ENCODE results near the gene TACSTD2.
"Not testable (repeated sequence)": the region's sequence is repeated elsewhere in the genome, so short reads cannot be mapped to it uniquely, and the experiment has no call there.

The TACSTD2 gene

DNA sequence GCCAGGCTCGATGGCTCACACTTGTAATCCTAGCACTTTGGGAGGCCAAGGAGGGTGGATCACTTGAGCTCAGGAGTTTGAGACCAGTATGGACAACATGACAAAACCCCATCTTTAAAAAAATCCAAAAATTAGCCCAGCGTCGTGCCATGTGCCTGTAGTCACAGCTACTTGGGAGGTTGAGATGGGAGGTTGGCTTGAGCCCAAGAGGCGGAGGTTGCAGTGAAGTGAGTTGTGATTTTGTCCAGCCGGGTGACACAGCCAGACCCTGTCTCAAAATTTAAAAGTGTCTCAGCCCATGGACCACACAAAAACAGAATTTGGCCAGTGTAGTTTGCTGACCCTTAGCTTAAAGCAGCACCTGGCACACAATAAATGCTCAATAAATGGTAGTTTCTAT is 11.3 kb upstream of the TACSTD2 start:
- DNase-seq (ENCODE audit: low read depth in 2 of 3, low spot score in 1 of 3) = no peak

DNA sequence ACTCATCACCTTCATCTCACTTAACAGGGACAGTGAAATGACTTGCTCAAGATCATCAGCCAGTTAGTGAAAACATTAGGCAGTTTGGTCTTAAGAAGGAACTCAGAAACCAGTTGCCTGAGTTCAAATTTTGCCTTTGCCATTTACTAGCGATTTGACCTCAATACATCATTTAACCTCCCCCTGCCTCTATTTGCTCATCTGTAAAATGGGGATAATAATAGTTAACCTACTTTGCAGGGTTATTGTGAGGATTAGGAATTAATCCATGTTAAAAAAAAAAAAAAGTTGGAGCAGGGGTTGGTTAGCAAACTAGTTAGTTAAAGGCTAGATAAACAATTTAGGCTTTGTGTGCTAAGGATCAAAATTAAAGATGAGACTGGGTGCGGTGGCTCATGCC is 10.6 kb upstream of the TACSTD2 start:
- DNase-seq (ENCODE audit: low read depth in 2 of 3, low spot score in 1 of 3) = no peak

DNA sequence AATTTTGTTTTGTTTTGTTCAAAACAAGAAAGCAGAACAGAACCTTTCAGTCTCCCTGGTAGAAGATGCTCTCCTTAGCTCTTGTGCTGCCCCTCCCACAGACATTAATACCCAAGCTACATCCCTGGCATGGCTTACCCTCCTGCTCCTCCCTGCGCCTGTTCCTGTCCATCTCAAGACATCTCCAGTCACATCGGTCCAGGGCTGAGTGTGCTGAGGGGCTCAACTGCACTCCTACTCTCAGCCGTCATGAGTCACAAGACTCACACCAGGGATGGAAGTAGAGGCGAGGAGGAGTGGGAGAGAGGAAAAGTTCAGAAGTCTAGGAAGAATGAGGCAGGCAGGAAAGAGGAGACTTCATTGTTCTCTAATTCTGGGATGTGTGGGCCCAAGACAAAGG is 9.2 kb upstream of the TACSTD2 start:
- no peak for DNase-seq (ENCODE audit: low read depth in 2 of 3, low spot score in 1 of 3)

DNA sequence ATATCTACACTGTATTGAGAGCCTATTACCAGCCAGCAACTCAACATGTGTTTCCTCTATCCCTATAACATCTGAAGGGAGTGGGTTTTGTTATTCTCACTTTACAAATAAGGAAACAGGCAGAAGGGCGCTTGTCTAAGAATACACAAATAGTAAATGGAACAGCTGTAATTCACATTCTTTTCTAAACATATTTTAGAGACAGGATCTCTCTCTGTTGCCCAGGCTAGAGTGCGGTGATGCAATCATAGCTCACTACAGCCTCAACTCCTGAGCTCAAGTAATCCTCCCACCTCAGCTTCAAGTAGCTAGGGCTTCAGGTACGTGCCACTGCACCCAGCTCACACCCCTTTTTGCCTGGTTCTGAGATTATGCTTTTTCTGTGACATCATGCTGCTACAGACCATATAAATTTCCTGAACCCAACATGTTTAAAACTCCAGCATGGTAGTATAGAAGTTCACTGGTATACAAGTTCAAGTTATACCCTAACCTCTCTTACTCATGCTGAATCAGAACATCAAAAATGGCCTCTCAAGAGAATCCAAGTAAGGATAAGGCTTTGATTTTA is 8.6 kb upstream of the TACSTD2 start:
- DNase-seq (ENCODE audit: low read depth in 2 of 3, low spot score in 1 of 3) = no peak

DNA sequence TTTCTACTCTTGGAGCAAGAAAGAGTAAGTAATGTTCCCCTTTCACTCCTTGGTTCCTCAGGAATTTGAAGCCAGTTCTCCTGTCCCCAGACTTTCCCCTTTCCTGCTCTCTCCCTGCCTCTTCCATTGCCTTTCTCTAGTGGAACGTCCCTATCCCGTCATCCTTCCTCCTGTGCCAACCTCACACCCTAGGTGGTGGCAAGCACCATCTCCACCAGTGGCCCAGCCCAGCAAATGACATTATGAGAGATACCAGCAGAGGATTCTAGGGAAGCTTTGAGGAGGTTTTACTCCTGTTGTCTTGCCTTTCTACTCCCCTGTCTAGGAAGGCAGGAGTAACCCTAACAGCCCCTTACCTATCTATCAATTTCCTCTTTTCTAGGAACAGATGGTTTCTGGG is 8.1 kb upstream of the TACSTD2 start:
- no peak for DNase-seq (ENCODE audit: low read depth in 2 of 3, low spot score in 1 of 3)

DNA sequence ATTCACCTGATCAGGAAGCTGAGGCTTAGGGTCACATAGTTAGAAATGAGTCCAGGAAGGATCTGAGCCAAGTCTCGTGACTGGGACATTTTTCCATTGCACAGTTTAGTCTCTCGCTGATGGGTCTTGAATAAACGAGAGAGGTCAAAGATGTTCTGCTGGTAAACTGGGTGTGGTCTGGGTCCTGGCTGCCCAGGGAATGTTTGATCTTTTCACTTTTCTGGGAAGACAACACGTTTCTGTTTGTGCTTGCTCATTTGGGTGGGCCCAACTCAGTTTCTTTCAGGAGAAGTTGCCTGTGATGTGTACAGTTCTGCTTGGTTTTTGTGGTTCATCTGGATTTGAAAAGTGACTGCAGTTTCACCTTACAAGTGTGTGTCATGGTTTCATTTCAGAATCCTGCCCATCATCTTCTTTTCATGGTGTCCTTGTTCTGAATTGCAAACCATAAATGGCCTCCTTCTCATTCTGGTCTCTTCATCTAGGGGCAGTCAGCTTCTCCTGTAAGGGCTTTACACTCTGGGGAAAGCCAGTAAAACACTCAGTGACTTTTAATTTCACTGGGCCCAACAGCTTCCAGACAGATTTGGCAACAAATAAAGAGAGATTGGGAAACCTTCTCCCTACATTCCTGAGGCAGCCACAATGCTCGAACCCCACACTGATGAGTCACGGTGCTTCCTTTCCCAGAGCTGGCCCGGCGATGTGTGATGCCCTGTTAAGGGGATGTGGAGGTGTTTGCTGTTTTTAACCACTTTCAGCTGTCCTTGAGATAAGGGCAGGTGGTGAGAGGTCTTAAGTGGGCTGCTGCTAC is 7.2 kb upstream of the TACSTD2 start:
- DNase-seq (ENCODE audit: low read depth in 2 of 3, low spot score in 1 of 3) = no peak

DNA sequence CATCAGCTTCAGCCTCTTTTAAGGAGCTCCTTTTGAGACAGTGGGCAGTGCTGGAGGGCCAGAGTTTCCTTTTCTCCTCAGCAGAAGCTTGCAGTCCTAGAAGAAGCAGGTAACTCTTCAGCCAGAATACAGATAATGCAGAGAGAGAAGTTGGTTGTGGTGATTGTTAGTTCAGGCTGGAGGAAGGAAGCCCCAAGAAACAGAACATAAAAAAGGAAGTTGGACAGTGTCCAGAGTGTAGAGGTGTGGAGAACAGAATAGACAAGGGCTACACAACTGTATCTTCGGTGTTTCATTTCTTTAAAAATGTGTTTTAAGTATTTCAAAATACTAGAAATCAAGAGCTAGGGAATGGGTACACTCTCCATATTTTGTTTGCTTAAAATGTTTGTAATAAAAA is 6.4 kb upstream of the TACSTD2 start:
- DNase-seq (ENCODE audit: low read depth in 2 of 3, low spot score in 1 of 3) = no peak

DNA sequence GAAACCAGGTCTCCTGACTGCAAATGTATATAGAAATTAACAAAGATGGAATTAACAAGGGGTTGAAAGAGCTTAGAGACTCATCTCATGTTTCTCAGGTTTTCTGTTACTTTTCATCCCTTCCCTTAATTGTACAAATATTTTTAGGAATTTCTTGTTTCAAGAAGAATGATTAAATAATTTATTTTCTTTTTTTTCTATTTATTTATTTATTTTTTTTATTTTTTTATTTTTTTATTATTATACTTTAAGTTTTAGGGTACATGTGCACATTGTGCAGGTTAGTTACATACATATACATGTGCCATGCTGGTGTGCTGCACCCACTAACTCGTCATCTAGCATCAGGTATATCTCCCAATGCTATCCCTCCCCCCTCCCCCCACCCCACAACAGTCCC is 5.1 kb upstream of the TACSTD2 start:
- not testable (repeated sequence) for DNase-seq (ENCODE audit: low read depth in 2 of 3, low spot score in 1 of 3)

DNA sequence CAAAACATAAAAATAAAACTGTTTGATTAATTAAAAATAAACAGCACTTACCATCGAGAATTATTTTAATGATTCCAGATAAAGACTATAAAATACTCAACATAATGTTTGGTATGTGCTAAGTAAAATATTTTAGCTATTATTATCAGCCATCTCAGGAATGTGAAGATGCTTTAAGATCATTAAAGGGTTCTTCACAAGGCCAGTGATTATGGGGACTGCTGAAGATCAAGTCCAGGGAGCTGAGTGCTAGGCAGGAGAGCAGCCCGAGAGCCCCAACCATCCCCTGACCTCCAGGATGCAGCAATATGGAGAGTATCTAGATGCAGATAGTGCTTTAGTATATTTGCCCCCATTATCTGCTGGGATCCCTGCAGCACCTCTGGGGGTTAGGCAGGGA is 4.6 kb upstream of the TACSTD2 start:
- DNase-seq (ENCODE audit: low read depth in 2 of 3, low spot score in 1 of 3) = no peak

DNA sequence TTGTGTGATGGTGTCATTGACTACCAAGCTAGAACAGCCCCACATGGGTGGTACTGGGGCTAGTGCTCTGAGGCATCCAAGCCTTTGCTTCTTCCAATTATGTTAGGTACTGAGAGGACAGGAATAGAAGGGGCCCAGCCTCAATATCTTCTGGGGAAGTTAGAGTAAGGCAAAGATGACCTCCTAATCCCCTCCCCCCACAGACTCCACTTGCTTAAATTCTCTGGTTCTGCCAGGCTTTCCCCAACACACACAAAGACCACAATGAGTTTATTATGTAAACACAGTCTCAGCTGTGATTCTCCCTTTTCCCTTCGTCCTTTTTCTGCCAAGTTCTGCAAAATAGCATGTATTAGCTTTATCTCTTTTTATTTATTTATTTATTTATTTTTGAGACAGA is 3.1 kb upstream of the TACSTD2 start:
- DNase-seq (ENCODE audit: low read depth in 2 of 3, low spot score in 1 of 3) = no peak

DNA sequence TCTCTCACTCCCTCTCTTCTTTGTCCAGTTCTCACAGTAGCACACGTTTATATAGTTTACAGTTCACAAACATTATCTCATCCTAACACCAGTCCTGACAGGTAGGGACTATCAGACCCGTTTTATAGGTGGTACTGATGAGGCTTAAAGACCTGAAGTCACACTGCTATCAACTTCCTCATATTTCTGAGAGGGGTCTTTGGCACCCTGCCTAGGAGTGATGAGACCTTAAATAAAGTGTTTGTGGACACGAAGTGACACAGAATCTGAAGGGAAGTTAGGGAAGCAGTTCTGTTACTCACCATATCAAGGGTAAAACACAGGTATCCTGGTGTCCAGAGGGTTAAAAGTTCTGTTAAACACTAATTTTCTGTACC is 590 bp upstream of the TACSTD2 start:
- no peak for DNase-seq (ENCODE audit: low read depth in 2 of 3, low spot score in 1 of 3)

DNA sequence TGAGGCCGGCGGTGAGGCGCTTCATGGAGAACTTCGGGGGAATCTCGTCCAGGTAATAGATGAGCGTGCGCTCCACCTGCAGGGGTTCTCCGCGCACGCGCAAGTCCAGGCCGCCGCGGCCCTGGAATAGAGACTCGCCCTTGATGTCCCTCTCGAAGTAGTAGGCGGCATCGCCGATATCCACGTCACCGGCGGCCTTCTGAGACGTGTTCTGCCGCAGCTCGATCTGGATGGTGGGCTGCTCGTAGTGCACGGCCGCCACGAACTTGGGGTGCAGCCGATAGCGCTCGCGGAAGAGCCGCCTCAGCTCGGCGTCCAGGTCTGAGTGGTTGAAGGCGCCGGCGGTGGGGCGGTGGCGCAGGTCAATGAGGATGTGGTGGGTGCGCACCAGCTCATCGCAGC is 726 bp downstream of the TACSTD2 start:
- DNase-seq (ENCODE audit: low read depth in 2 of 3, low spot score in 1 of 3) = no peak

DNA sequence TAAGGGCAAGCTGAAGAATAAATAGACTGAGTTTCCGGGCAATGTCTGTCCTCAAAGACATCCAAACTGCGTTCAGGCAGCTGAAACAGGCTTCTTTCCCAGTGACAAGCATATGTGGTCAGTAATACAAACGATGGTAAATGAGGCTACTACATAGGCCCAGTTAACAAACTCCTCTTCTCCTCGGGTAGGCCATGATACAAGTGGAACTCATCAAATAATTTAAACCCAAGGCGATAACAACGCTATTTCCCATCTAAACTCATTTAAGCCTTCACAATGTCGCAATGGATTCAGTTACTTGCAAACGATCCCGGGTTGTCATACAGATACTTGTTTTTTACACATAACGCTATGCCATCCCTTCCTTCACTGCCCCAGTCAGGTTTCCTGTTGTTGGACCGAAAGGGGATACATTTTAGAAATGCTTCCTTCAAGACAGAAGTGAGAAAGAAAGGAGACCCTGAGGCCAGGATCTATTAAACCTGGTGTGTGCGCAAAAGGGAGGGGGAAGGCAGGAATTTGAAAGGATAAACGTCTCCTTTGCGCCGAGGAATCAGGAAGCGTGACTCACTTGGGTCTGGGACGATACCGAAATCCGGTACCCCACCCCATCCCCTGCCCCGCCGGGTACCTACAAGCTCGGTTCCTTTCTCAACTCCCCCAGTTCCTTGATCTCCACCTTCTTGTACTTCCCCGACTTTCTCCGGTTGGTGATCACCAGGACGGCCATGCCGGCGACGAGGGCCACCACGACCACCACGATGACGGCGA is 1.3 kb downstream of the TACSTD2 start:
- DNase-seq (ENCODE audit: low read depth in 2 of 3, low spot score in 1 of 3) = no peak

DNA sequence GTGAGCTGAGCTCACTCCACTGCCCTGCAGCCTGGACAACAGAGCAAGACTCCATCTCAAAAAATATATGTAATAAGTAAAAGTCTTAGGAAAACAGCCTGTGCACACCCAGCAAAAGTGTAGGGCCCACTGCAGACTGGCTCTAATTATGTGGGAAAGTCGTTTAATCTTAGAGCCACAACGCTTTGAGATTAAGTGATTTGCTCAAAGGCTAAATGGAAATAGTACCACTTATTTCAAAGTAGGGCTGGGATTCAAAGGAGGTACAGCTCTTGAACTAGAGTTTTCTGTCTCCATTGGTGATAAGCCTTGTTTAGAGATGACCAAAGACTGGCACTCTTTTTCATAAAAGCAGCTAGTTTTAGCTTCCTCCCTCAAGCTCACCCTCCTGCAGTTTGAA is 2.2 kb downstream of the TACSTD2 start:
- DNase-seq (ENCODE audit: low read depth in 2 of 3, low spot score in 1 of 3) = no peak

DNA sequence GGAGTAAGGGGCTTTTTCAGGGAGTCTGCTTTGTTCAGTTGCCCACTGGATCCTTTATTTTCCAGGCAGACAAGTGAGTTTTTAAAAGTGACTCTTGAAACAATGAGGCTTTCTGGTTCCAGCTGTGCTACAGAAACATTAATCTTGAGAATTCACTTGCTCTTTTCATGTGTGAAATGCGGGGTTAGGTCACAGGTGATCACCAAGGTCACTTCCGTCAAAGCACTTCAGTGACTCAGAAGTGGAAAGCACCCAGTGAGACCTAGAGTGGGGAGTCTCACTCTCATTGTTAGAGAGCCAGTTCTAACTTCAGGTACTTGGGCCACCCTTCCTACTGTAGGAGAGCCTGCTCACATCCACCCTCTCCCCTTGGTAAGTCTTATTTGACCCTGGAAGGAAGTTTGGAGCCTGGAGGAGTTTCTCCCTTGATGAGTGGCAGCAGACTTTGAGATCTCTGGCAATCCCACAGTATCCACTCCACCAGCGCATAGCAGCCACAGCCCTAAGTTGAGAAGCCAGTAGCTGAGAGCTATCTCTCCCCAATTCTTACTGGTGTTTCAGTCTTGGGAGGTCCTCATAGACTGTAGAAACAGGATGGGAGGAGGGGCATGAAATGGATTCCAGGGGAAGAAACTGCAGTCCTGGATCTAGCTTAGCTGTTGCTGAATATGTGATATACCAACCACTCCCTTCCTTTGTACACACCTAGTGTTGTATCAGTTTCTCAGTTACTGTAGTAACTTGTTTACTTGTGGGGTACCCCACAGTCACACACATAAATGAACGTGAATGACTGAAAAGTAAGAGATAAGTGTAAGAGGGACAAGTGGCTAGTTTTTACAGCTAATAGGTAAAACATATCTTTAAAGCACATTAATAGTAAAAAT is 3.1 kb downstream of the TACSTD2 start:
- DNase-seq (ENCODE audit: low read depth in 2 of 3, low spot score in 1 of 3) = peak; percentile 17 to 38 (median 28)

DNA sequence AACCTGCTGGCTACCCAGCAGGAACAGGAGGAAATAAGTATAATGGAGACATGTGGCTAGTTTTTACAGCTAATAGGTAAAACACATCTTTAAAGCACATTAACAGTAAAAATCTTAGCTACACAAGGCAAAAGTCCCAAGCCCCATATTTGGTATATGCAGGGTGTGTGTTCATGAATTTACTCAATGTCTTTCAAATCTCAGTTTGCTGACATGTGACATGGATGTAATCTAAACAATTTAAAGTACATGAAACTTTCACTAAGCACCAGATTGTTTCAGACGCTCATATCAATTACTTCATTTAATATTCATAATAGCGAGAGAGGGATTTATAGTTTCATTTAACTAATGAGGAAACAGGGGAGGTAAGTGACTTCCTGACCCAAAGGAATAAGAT is 3.9 kb downstream of the TACSTD2 start:
- DNase-seq (ENCODE audit: low read depth in 2 of 3, low spot score in 1 of 3) = no peak

DNA sequence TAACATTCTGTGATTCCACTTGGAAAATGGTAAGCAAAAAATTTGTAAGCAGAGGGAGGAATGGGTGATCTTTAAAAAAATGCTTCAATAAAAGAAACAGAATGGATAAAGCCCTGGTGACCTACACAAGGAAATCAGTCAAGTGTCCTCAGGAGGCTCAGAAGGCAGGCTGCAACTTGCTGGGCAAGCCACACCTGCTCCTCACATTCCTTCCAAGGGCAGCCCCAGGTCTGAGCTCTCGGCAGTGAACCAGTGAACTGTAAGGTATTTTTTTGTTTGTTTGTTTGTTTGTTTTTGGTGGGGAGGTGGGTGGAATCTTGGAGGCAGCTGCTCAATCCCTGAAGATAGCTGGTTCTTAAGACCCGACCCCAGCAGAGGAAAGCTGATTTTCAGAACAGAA is 4.4 kb downstream of the TACSTD2 start:
- DNase-seq (ENCODE audit: low read depth in 2 of 3, low spot score in 1 of 3) = no peak

DNA sequence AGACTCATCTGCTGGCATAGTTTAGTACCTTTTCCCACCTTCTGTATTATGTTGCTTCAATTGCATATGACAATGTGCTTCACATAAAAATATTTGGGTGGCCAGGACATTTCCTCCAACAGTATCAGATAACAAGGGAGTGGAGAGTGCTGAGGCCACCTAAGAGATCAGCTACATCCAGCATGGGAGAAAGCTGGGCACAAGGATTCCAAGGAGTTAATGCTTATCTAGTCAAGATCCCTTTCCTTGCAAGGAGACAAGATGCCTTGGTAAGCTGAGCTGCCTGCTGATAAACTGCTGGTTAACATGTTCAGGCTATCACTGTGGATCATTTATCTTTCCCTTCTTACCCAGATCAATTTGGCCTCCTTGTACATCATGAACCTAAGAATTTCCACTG is 5.4 kb downstream of the TACSTD2 start:
- DNase-seq (ENCODE audit: low read depth in 2 of 3, low spot score in 1 of 3) = no peak

DNA sequence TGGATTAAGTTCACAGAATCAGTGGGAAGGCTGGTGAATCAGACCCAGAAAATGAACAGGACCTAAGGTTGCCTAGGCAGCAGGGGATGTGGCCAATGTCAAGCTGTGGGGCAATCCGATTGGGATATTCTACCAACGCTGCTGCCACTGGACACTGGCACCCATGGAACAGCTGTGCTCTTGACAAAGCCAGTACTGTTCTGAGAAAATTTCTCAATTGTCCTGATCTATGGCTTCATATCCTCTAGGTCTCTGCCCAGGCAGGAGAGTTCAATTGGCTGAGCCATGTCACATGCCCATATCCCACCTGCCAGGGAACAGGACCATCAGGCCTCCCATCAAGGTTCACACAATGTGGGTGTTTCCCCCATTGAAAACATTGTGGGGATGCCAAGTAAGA is 6.2 kb downstream of the TACSTD2 start:
- no peak for DNase-seq (ENCODE audit: low read depth in 2 of 3, low spot score in 1 of 3)

DNA sequence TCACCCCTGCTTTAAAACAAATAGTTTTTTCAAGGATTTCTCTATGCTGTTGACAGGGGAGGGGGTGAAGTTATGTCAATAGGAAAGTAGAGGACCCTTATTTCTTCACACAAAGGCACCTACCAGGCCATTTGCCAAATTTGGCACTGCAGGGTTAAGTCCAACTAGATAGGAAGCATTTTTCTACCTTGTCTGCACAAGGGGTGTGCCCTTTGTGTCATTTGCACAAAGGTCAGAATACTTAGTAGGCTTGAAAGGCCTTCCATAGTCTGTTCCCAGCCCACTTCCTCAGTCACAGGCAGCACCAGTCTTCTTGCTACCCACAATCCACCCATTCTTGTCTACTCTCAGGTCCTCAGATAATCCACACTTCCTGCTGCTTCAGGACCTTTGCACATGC is 7.0 kb downstream of the TACSTD2 start:
- DNase-seq (ENCODE audit: low read depth in 2 of 3, low spot score in 1 of 3) = no peak

DNA sequence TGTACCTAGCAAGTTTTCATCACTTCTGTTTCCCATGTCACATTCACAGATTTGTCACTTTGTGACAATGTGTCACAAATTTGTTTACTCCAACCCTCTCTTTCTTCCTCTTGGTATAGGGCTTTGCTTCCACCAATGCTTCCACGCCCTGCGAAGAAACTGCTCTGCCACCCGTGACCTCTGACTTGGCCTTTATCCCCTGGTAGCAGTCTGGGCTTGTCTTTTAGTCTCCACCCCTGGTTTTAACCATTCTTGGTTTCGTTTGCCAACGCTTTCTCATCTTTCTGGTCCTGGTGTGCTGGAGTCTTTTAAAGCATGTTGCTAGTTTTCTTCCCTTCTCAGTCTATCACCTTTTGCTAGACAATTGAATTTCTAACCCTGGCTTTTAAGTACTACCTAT is 8.1 kb downstream of the TACSTD2 start:
- no peak for DNase-seq (ENCODE audit: low read depth in 2 of 3, low spot score in 1 of 3)
